Smooth muscle cell (in vitro differentiated cells): Measurements from ENCODE around the gene MTUS2. TPM values are rescaled to one million over a fixed set of nuclear protein-coding genes. Genes with fewer than 3 reads are reported as not detected.

Experiments
- DNase-seq: peaks from one replicate; lab custom pipeline; 2025; ENCODE audit not compliant: unreplicated experiment; lab: John Stamatoyannopoulos, UW
- H2AFZ ChIP-seq: fragments of 200-600 bp; sonication (generic); 2 replicates; pipeline ENCODE4 v1.6.0; 2016; ENCODE audit warnings: antibody characterized with exemption, low read depth, mild to moderate bottlenecking
- H3F3A ChIP-seq: fragments of 200-600 bp; sonication (generic); 2 replicates; pipeline ENCODE4 v1.6.0; 2017; ENCODE audit warnings: antibody characterized with exemption, low read depth
- H3K27ac ChIP-seq: fragments of 200-600 bp; sonication (generic); 2 replicates; pipeline ENCODE4 v1.5.1; 2016; ENCODE audit warnings: low read depth, mild to moderate bottlenecking
- H3K27me3 ChIP-seq: fragments of 200-600 bp; sonication (generic); 2 replicates; pipeline ENCODE4 v1.6.1; 2016; ENCODE audit warnings: low read depth, mild to moderate bottlenecking
- H3K36me3 ChIP-seq: fragments of 200-600 bp; sonication (generic); 2 replicates; pipeline ENCODE4 v1.5.1; 2016; ENCODE audit warnings: low read depth
- H3K4me1 ChIP-seq: fragments of 200-600 bp; sonication (generic); 2 replicates; pipeline ENCODE4 v1.5.1; 2016; ENCODE audit warnings: low read depth
- H3K4me2 ChIP-seq: fragments of 200-600 bp; sonication (generic); 2 replicates; pipeline ENCODE4 v1.6.0; 2016; ENCODE audit warnings: mild to moderate bottlenecking
- H3K4me3 ChIP-seq: fragments of 200-600 bp; sonication (generic); 2 replicates; pipeline ENCODE4 v1.5.1; 2016; ENCODE audit warnings: mild to moderate bottlenecking
- H3K79me2 ChIP-seq: fragments of 200-600 bp; sonication (generic); 2 replicates; pipeline ENCODE4 v1.6.0; 2016; ENCODE audit warnings: low read depth, mild to moderate bottlenecking
- H3K9ac ChIP-seq: fragments of 200-600 bp; sonication (generic); 2 replicates; pipeline ENCODE4 v1.6.0; 2016; ENCODE audit warnings: low read depth
- H3K9me3 ChIP-seq: fragments of 200-600 bp; sonication (generic); replicated peaks from 2 replicates; pipeline ENCODE4 v1.5.1; 2016; ENCODE audit warnings: low read depth
- H4K20me1 ChIP-seq: fragments of 200-600 bp; sonication (generic); 2 replicates; pipeline ENCODE4 v1.6.0; 2016; ENCODE audit warnings: low read depth
- WGBS: methylation state at CpG from one replicate; pipeline ENCODE4 v1.1.7; 2016; ENCODE audit warnings: low lambda C conversion rate; 5-methylcytosine and 5-hydroxymethylcytosine counted together
- polyA plus RNA-seq: library from polyadenylated mRNA; unstranded; fragments of >200 nt; fragmentation: Nextera tagmentation; extraction: Ambion mirVana; gene quantifications from 2 replicates; pipeline ENCODE4 v1.2.1, GENCODE V29; 2016
- total RNA-seq: library from RNA; depleted of rRNA; stranded (reverse); fragments of >200 nt; gene quantifications from 2 replicates; pipeline ENCODE4 v1.2.3, GENCODE V29; 2014
- TF ChIP-seq, protein P1 (sequence below): fragments of 200-600 bp; sonication (generic); IDR thresholded peaks from 2 replicates; pipeline ENCODE4 v1.5.1; 2017; ENCODE audit warnings: borderline replicate concordance, mild to moderate bottlenecking, antibody characterized with exemption; ENCODE audit not compliant: insufficient read depth, poor library complexity, severe bottlenecking

The MTUS2 gene
- total and polyA plus RNA-seq, 2 experiments from 2014 or later = 0.06 to 0.63 TPM

DNA sequence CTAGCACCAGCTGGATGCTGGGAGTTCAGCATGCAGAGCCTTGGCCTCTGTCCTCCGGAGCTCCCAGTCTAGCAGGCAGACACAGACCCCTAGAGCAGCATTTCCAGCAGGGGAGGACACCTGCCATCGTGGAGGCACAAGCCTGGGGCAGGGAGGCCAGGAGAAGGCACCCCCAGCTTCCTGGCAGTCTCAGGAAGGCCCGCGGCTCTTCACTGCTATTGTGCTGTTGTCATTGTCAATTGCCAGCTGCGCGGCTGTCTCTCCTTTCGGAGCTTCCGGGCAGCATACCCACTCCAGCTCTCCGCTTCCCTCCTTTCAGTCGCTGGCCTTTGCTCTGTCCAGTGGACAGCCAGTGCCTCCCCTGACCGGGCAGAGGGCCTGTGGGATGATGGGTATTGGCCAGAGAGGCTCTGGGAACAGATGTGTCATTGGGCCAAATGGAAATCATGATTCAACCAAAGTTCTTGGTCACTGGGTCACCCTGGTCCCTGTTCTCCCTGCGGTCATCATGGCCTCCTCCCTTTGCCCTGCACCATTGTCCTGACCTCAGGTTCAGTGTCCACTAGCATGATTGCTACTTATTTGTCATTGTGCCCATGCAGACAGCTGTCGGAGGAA is 682.4 kb downstream of the MTUS2 start:
- TF ChIP-seq, protein P1, sequence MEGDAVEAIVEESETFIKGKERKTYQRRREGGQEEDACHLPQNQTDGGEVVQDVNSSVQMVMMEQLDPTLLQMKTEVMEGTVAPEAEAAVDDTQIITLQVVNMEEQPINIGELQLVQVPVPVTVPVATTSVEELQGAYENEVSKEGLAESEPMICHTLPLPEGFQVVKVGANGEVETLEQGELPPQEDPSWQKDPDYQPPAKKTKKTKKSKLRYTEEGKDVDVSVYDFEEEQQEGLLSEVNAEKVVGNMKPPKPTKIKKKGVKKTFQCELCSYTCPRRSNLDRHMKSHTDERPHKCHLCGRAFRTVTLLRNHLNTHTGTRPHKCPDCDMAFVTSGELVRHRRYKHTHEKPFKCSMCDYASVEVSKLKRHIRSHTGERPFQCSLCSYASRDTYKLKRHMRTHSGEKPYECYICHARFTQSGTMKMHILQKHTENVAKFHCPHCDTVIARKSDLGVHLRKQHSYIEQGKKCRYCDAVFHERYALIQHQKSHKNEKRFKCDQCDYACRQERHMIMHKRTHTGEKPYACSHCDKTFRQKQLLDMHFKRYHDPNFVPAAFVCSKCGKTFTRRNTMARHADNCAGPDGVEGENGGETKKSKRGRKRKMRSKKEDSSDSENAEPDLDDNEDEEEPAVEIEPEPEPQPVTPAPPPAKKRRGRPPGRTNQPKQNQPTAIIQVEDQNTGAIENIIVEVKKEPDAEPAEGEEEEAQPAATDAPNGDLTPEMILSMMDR = no peak
- no peaks in the 10 kb centered on the region for H3K27me3 ChIP-seq
- H3K36me3 ChIP-seq = no peaks in the 10 kb centered on the region
- no peaks in the 10 kb centered on the region for H3K79me2 ChIP-seq
- H3K4me2 ChIP-seq = peak overlapping the region; percentile 72
- no peak overlapping the region for H3K27ac ChIP-seq
- no peak for DNase-seq
- no peak overlapping the region for H3K9ac ChIP-seq
- no peaks in the 10 kb centered on the region for H3K9me3 ChIP-seq
- peak overlapping the region; percentile 25 for H3K4me3 ChIP-seq
- H4K20me1 ChIP-seq = no peaks in the 10 kb centered on the region
- no peak overlapping the region for H2AFZ ChIP-seq
- H3F3A ChIP-seq = no peaks in the 10 kb centered on the region
- WGBS = 91% methylated on average over 13 of the region's 13 CpGs
- H3K4me1 ChIP-seq = no peaks in the 10 kb centered on the region

DNA sequence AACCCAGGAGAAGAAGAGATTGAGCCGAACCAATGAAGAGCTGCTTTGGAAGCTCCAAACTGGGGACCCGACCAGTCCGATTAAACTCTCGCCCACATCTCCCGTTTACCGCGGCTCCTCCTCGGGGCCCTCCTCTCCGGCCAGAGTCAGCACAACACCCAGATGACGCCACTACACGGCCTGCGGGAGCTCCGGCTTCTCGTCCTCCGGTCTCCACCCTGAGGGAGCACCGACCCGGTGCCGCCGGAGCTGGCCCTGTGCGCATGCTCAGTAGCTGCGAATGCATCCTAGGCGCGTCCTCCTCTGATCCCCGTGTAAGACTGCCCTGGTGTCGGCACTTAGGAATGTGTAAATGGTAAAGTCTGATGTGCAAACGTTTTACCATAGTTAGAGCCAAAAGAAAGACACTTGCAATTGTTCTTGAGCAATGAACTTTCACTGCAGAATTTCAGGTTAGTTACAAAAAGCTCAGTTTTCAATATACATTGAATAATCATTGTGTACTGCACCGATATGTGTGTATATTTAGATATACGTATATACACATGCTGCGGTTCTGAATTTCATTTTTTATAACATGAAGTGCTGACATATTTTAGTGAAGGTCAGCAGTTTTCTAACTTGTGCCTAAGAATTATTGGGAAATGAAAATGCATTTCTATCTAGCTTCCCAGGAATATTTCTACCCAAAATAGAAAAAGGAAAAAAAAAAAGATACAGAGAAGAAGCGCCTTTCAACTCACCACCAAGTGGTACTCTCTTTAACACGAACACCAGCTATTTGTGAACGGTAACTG is 683.1 kb downstream of the MTUS2 start:
- Histone ChIP-seq H4K20me1 (peaks cover under 1% of the 10 kb centered on the region), H3K36me3 (no peaks in the 10 kb centered on the region), H3K27ac (no peak overlapping the region), H3K9ac (no peak overlapping the region), H3K4me1 (no peaks in the 10 kb centered on the region), H3K79me2 (no peaks in the 10 kb centered on the region), H3K9me3 (no peaks in the 10 kb centered on the region), H3K27me3 (no peaks in the 10 kb centered on the region), H2AFZ (no peak overlapping the region), H3F3A (no peaks in the 10 kb centered on the region), H3K4me2 (peak overlapping the region; percentile 72), H3K4me3 (peak overlapping the region; percentile 25)
- 35% methylated on average over 32 of the region's 32 CpGs for WGBS
- TF ChIP-seq, protein P1 = no peak
- peak; percentile 4 for DNase-seq

DNA sequence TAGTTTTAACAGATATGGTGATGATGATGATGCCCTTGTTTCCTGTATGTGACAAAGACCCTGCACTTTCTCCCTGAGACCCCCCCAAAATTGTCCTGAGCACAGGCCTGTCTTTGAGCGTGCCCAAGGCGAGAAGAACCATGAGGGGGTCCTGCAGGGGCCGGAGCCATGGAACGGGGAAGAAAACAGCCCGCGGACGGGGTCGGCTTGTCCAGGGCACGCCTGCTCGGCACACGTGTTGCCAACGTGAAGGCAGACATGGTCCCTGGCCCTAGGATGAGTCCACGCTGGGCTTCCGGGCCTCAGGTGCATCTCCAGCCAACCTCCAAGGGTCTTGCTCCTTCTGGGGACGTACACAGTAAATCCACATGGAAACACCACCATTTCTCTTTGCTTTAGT is 684.6 kb downstream of the MTUS2 start:
- no peak overlapping the region for H2AFZ ChIP-seq
- no peaks in the 10 kb centered on the region for H3K79me2 ChIP-seq
- no peaks in the 10 kb centered on the region for H3K9me3 ChIP-seq
- H3K4me3 ChIP-seq = no peak overlapping the region
- H3K27ac ChIP-seq = no peak overlapping the region
- H3F3A ChIP-seq = no peaks in the 10 kb centered on the region
- H3K27me3 ChIP-seq = no peaks in the 10 kb centered on the region
- H3K4me2 ChIP-seq = no peak overlapping the region
- DNase-seq = no peak
- no peaks in the 10 kb centered on the region for H3K4me1 ChIP-seq
- TF ChIP-seq, protein P1 = no peak
- no peaks in the 10 kb centered on the region for H3K36me3 ChIP-seq
- H3K9ac ChIP-seq = no peak overlapping the region
- WGBS = 97% methylated on average over 15 of the region's 15 CpGs
- peaks cover 4% of the 10 kb centered on the region for H4K20me1 ChIP-seq
